GM19239 (cell line): Measurements from ENCODE around the gene CETP.
A peak's percentile ranks its signal among the peaks of the same experiment; 100 is the strongest.
"Not testable (repeated sequence)": the region's sequence is repeated elsewhere in the genome, so short reads cannot be mapped to it uniquely, and the experiment has no call there.

ENCODE experiments used
- DNase-seq: peaks from one replicate; pipeline ENCODE4 v3.0.0; 2011; ENCODE audit warnings: low spot score; ENCODE audit not compliant: insufficient read length
- FAIRE-seq: peaks from 2 replicates; lab custom pipeline; 2011; peaks lifted over from hg19 to GRCh38; lab: Jason Lieb, UNC

Gene CETP

GRCh38 chr16:56950881-56951771 is 10.6 kb upstream of the CETP start:
- FAIRE-seq, result peak; percentile 82
- peak; percentile 49 for DNase-seq

GRCh38 chr16:56953006-56953405 is 8.7 kb upstream of the CETP start:
- FAIRE-seq (no peak), DNase-seq (no peak)

- FAIRE-seq (no peak), DNase-seq (no peak)
Measured at GRCh38 chr16:56956076-56956475, 5.7 kb upstream of the CETP start.

- DNase-seq (no peak), FAIRE-seq (no peak)
Measured at GRCh38 chr16:56956756-56957155, 5.0 kb upstream of the CETP start.

- DNase-seq (no peak), FAIRE-seq (no peak)
Measured at GRCh38 chr16:56960681-56961281, 969 bp upstream of the CETP start.

- no peak for DNase-seq
- FAIRE-seq, result no peak
Measured at GRCh38 chr16:56961386-56961785, 364 bp upstream of the CETP start.

- FAIRE-seq (peak; percentile 98), DNase-seq (peak; percentile 70)
Measured at GRCh38 chr16:56964243-56965148, 2.7 kb downstream of the CETP start.

- DNase-seq, result no peak
- peak; percentile 55 for FAIRE-seq
Measured at GRCh38 chr16:56965149-56966092, 3.7 kb downstream of the CETP start.

- DNase-seq, result no peak
- FAIRE-seq, result no peak
Measured at GRCh38 chr16:56966093-56966475, 4.3 kb downstream of the CETP start.

- FAIRE-seq, result no peak
- DNase-seq, result no peak
Measured at GRCh38 chr16:56967733-56968132, 6.0 kb downstream of the CETP start.

GRCh38 chr16:56969769-56970168 is 8.0 kb downstream of the CETP start:
- DNase-seq (no peak), FAIRE-seq (no peak)

- peak; percentile 42 for DNase-seq
- peak; percentile 96 for FAIRE-seq
Measured at GRCh38 chr16:56970934-56971767, 9.4 kb downstream of the CETP start.

- DNase-seq (no peak), FAIRE-seq (no peak)
Measured at GRCh38 chr16:56971768-56972043, 10.0 kb downstream of the CETP start.

GRCh38 chr16:56972403-56973293 is 10.9 kb downstream of the CETP start:
- DNase-seq (no peak), FAIRE-seq (no peak)

- DNase-seq, result no peak
Measured at GRCh38 chr16:56973294-56973689, 11.5 kb downstream of the CETP start.

GRCh38 chr16:56973899-56974298 is 12.1 kb downstream of the CETP start:
- not testable (repeated sequence) for FAIRE-seq

More at GRCh38 chr16:56973294-56973689, 11.5 kb downstream of the CETP start:
- FAIRE-seq, result no peak

GRCh38 chr16:56974549-56975300 is 13.0 kb downstream of the CETP start:
- FAIRE-seq, result no peak
- DNase-seq, result no peak

More at GRCh38 chr16:56973899-56974298, 12.1 kb downstream of the CETP start:
- not testable (repeated sequence) for DNase-seq
